HCT116 (cell line): ENCODE results near the gene TENM4.

Source experiments
- ATF3 ChIP-seq: IDR thresholded peaks from 2 replicates; pipeline ENCODE4 v1.6.1; 2012
- CEBPB ChIP-seq: IDR thresholded peaks from 2 replicates; pipeline ENCODE4 v1.6.1; 2012; ENCODE audit warnings: low read depth
- CTCF ChIP-seq, 3 experiments: fragments of 200-600 bp in 1 of 3; sonication (generic) in 1 of 3; IDR thresholded peaks in 2 of 3; conservative IDR thresholded peaks in 1 of 3; 2 replicates each; pipeline ENCODE4 v1.5.1; 2012 to 2017; ENCODE audit warnings: low read depth in 2 of 3, low read length in 2 of 3, antibody characterized with exemption in 1 of 3, borderline replicate concordance in 1 of 3, control low read depth in 1 of 3, mild to moderate bottlenecking in 1 of 3, mixed read lengths in 1 of 3, mixed run types in 1 of 3, moderate library complexity in 1 of 3; ENCODE audit not compliant: insufficient read depth in 1 of 3
- EZH2 ChIP-seq: fragments of 200-600 bp; sonication (generic); IDR thresholded peaks from 2 replicates; pipeline ENCODE4 v1.6.1; 2017; ENCODE audit warnings: antibody characterized with exemption, mixed run types
- JUND ChIP-seq: IDR thresholded peaks from 2 replicates; pipeline ENCODE4 v1.6.1; 2012
- MAX ChIP-seq: IDR thresholded peaks from 2 replicates; pipeline ENCODE4 v1.6.1; 2012
- POLR2A ChIP-seq: IDR thresholded peaks from 2 replicates; pipeline ENCODE4 v1.7.0; 2011; ENCODE audit warnings: borderline replicate concordance; ENCODE audit not compliant: insufficient read depth, insufficient read length; ENCODE audit errors: extremely low read depth
- POLR2AphosphoS5 ChIP-seq: IDR thresholded peaks from 2 replicates; pipeline ENCODE4 v1.6.1; 2011; ENCODE audit warnings: mild to moderate bottlenecking, low read depth, low read length, moderate library complexity
- RAD21 ChIP-seq: IDR thresholded peaks from 2 replicates; pipeline ENCODE4 v1.6.1; 2012; ENCODE audit warnings: low read depth, mild to moderate bottlenecking
- REST ChIP-seq: IDR thresholded peaks from 2 replicates; pipeline ENCODE4 v1.6.1; 2012; ENCODE audit warnings: low read depth
- SIN3A ChIP-seq: IDR thresholded peaks from 2 replicates; pipeline ENCODE4 v1.6.1; 2012; ENCODE audit warnings: low read depth
- SP1 ChIP-seq: IDR thresholded peaks from 2 replicates; pipeline ENCODE4 v1.6.1; 2012; ENCODE audit warnings: low read depth
- YY1 ChIP-seq: IDR thresholded peaks from 2 replicates; pipeline ENCODE4 v1.6.1; 2011; ENCODE audit warnings: low read length, low read depth, moderate library complexity, mild to moderate bottlenecking; ENCODE audit not compliant: insufficient replicate concordance; ENCODE audit errors: extremely low read depth
- ZBTB33 ChIP-seq: IDR thresholded peaks from 2 replicates; pipeline ENCODE4 v1.6.1; 2011; ENCODE audit warnings: mild to moderate bottlenecking, low read length, moderate library complexity; ENCODE audit not compliant: insufficient replicate concordance; ENCODE audit errors: extremely low read depth

- TF ChIP-seq RAD21 = no peak
- TF ChIP-seq CTCF (IDR thresholded peaks at IDR 0.05 in 2 of 3, conservative IDR thresholded peaks at IDR 0.05 in 1 of 3; ENCODE audit: borderline replicate concordance in 1 of 3, insufficient read depth in 1 of 3, low read depth in 2 of 3, low read length in 2 of 3) = no peak
- no peak for TF ChIP-seq SIN3A
- no peak for TF ChIP-seq EZH2
- no peak for TF ChIP-seq POLR2AphosphoS5
- no peak for TF ChIP-seq POLR2A
- no peak for TF ChIP-seq CEBPB
- no peak for TF ChIP-seq REST
- no peak for TF ChIP-seq YY1
- no peak for TF ChIP-seq JUND
- TF ChIP-seq MAX = no peak
- TF ChIP-seq SP1 = no peak
- TF ChIP-seq ZBTB33 = no peak
- TF ChIP-seq ATF3 = no peak
These were observed 557.3 kb downstream of the TENM4 start for GRCh38 chr11:78883506-78883905.
